GM12878 (cell line): Measurements from ENCODE around the gene KIN. TPM values are rescaled to one million over a fixed set of nuclear protein-coding genes. Genes with fewer than 3 reads are reported as not detected.
"Not testable (repeated sequence)": the region's sequence is repeated elsewhere in the genome, so short reads cannot be mapped to it uniquely, and the experiment has no call there.

Experiments used
- ATAC-seq: fragments of 200-7000 bp; cut with Tn5 transposase; 3 replicates; pipeline ENCODE4 v1.9.1; 2020; ENCODE audit warnings: mild to moderate bottlenecking, moderate library complexity
- BruUV-seq: library from RNA; stranded (reverse); fragments of 400-500 nt; replicated peaks from 2 replicates; lab custom pipeline; 2021; lab: Mats Ljungman, UMichigan
- CTCF ChIA-PET: fragments of 300-600 bp; sonication (Branson Sonifier 250); formaldehyde crosslinking; extraction: SDS; loops from one replicate; lab custom pipeline; 2021; ENCODE audit warnings: inconsistent platforms; lab: Yijun Ruan, JAX
- POLR2A ChIA-PET: fragments of 350-600 bp; formaldehyde crosslinking; extraction: SDS; loops from one replicate; lab custom pipeline; 2021; ENCODE audit warnings: inconsistent platforms; lab: Charles Lee
- RAD21 ChIA-PET: fragments of 300-600 bp; sonication (Branson Sonifier 250); formaldehyde crosslinking; loops from one replicate; lab custom pipeline; 2023; ENCODE audit warnings: antibody characterized with exemption; ENCODE audit not compliant: unreplicated experiment; lab: Charles Lee
- SMC1A ChIA-PET: fragments of 300-600 bp; sonication (Branson Sonifier 250); formaldehyde crosslinking; loops from one replicate; lab custom pipeline; 2023; ENCODE audit not compliant: unreplicated experiment, uncharacterized antibody; lab: Charles Lee
- DNase-seq: peaks from one replicate; pipeline ENCODE4 v3.0.0-alpha.2; 2011; ENCODE audit warnings: low read depth, low spot score
- FAIRE-seq: peaks from 3 replicates; lab custom pipeline; 2011; peaks lifted over from hg19 to GRCh38; lab: Jason Lieb, UNC
- H2AFZ ChIP-seq: 2 replicates; pipeline ENCODE4 v1.6.0; 2011; ENCODE audit warnings: low read depth, low read length, control low read depth; ENCODE audit not compliant: control insufficient read depth
- H3K27ac ChIP-seq: 2 replicates; pipeline ENCODE4 v1.5.1; 2011; ENCODE audit warnings: control low read depth; ENCODE audit not compliant: control insufficient read depth, insufficient read depth
- H3K27me3 ChIP-seq, 2 experiments: replicated peaks in 1 of 2; 2 replicates each; pipeline versions ENCODE4 v1.6.0 to v1.6.1; 2011; ENCODE audit warnings: low read length in 1 of 2; ENCODE audit not compliant: control insufficient read depth in 2 of 2, insufficient read depth in 2 of 2
- H3K36me3 ChIP-seq, 2 experiments: 2 replicates each; pipeline ENCODE4 v1.5.1; 2011; ENCODE audit warnings: low read length in 1 of 2; ENCODE audit not compliant: control insufficient read depth in 2 of 2, insufficient read depth in 2 of 2
- H3K4me1 ChIP-seq: 2 replicates; pipeline ENCODE4 v1.6.1; 2011; ENCODE audit warnings: mild to moderate bottlenecking, low read length, moderate library complexity, mixed read lengths; ENCODE audit not compliant: control insufficient read depth, insufficient read depth
- H3K4me2 ChIP-seq: 2 replicates; pipeline ENCODE4 v1.6.0; 2011; ENCODE audit warnings: control low read depth; ENCODE audit not compliant: control insufficient read depth, insufficient read depth
- H3K4me3 ChIP-seq: fragments of 200-600 bp; sonication (generic); 2 replicates; pipeline ENCODE4 v1.5.1; 2016
- H3K79me2 ChIP-seq: 2 replicates; pipeline ENCODE4 v1.6.0; 2011; ENCODE audit warnings: low read length; ENCODE audit not compliant: control insufficient read depth, insufficient read depth
- H3K9ac ChIP-seq: 2 replicates; pipeline ENCODE4 v1.8.0; 2011; ENCODE audit warnings: low read length, control low read depth, mixed read lengths; ENCODE audit not compliant: control insufficient read depth, insufficient read depth
- H3K9me3 ChIP-seq: replicated peaks from 3 replicates; pipeline ENCODE4 v1.5.1; 2011; ENCODE audit warnings: mild to moderate bottlenecking, low read length; ENCODE audit not compliant: control insufficient read depth, insufficient read depth
- H4K20me1 ChIP-seq: 2 replicates; pipeline ENCODE4 v1.6.0; 2011; ENCODE audit not compliant: control insufficient read depth, insufficient read depth
- CTCF ChIP-seq, 3 experiments: IDR thresholded peaks in 2 of 3; conservative IDR thresholded peaks in 1 of 3; 2 replicates each; pipeline ENCODE4 v1.5.1; 2011; ENCODE audit warnings: low read depth in 3 of 3, low read length in 3 of 3, mild to moderate bottlenecking in 3 of 3, control low read depth in 2 of 3, moderate library complexity in 2 of 3, inconsistent platforms in 1 of 3, mixed read lengths in 1 of 3; ENCODE audit not compliant: control insufficient read depth in 2 of 3, insufficient read depth in 1 of 3; ENCODE audit errors: extremely low read depth in 1 of 3
- TARDBP ChIP-seq: IDR thresholded peaks from 2 replicates; pipeline ENCODE4 v1.6.1; 2016; ENCODE audit warnings: borderline replicate concordance
- WGBS: methylation state at CpG from one replicate; pipeline ENCODE4 v1.1.6; 2016; ENCODE audit warnings: low lambda C conversion rate; ENCODE audit not compliant: insufficient replicate concordance, insufficient coverage; ENCODE audit errors: missing lambda C conversion rate; 5-methylcytosine and 5-hydroxymethylcytosine counted together
- in situ Hi-C: fragments of 300-500 bp; cut with MboI; formaldehyde crosslinking; loops from 9 replicates; pipeline ENCODE4 v1.14.3; 2018; ENCODE audit warnings: mixed read lengths
- intact Hi-C: fragments of 100-400 bp; cut with micrococcal nuclease; formaldehyde crosslinking; loops from one replicate; pipeline ENCODE4 v1.14.2; 2022; ENCODE audit not compliant: unreplicated experiment
- polyA plus RNA-seq, 11 experiments: library from polyadenylated mRNA; depleted of rRNA in 4 of 11; unstranded in 6 of 11; stranded (reverse) in 5 of 11; fragments of >200 nt; fragmentation: Nextera tagmentation in 4 of 11; fragmentation: Illumina TruSeq in 1 of 11; extraction: Ambion mirVana in 4 of 11; extraction: Trizol in 1 of 11; gene quantifications; 1 replicate in 1 of 11; 2 replicates in 10 of 11; pipeline versions ENCODE4 v1.2.1 to v1.2.3, GENCODE V29; 2011 to 2016; ENCODE audit warnings: inconsistent platforms in 2 of 11, missing spikeins in 2 of 11, low read depth in 1 of 11
- total RNA-seq, 4 experiments: library from RNA; depleted of rRNA in 3 of 4; stranded (reverse); fragments of >200 nt in 3 of 4; fragmentation: Illumina TruSeq in 1 of 4; extraction: Trizol in 1 of 4; gene quantifications; 2 replicates each; pipeline versions ENCODE4 v1.2.1 to v1.2.3, GENCODE V29; 2013 to 2021

KIN gene
- total and polyA plus RNA-seq, 10 of the 15 experiments (the other 5 are each of a cell fraction or from before 2014, with no cell fraction given): 6.8 to 33.2 (median 11.3) TPM

- ChIA-PET POLR2A (interaction anchor here (0.6 kb wide), 1 partner anchor 17 kb away, joined by 3 read pairs; no protein-coding TSS in a partner anchor), SMC1A (interaction anchor here (1.0 kb wide), 1 partner anchor 1397 kb away, joined by 3 read pairs; no protein-coding TSS in a partner anchor), CTCF (interaction anchor here (0.7 kb wide), 1 partner anchor 288 kb away, joined by 3 read pairs; no protein-coding TSS in a partner anchor), RAD21 (interaction anchor here (0.5 kb wide), 1 partner anchor 47 kb away, joined by 3 read pairs; no protein-coding TSS in a partner anchor)
- Histone ChIP-seq H3K36me3 (peaks cover 0 to 8% of the 10 kb centered on the region in 2 experiments; a peak in 1 of 4 replicates), H2AFZ (no peak overlapping the region), H3K4me1 (no peaks in the 10 kb centered on the region), H3K9me3 (no peaks in the 10 kb centered on the region), H3K27me3 (peaks cover 0 to 2% of the 10 kb centered on the region in 2 experiments; a peak in 1 of 4 replicates), H3K27ac (no peak overlapping the region), H3K4me3 (no peak overlapping the region), H3K4me2 (no peak overlapping the region), H4K20me1 (no peaks in the 10 kb centered on the region), H3K9ac (no peak overlapping the region), H3K79me2 (peaks cover 2% of the 10 kb centered on the region)
- no TSS peak for BruUV-seq
- 77% methylated on average over 3 of the region's 3 CpGs for WGBS
- TF ChIP-seq CTCF (IDR thresholded peaks at IDR 0.05 in 2 of 3, conservative IDR thresholded peaks at IDR 0.05 in 1 of 3; ENCODE audit: control insufficient read depth in 2 of 3, extremely low read depth in 1 of 3, insufficient read depth in 1 of 3, low read depth in 3 of 3, low read length in 3 of 3): 0 out of 6 replicates have a peak, but pooled peaks of 1 of the 3 experiments have one; percentile 7
- TF ChIP-seq TARDBP: no peak
- FAIRE-seq (no peak), ATAC-seq (no peak), DNase-seq (no peak)
- in situ Hi-C loops (no loop called here), intact Hi-C loops (no loop called here)
Observed at GRCh38 chr10:7813481-7813880, 25.7 kb upstream of the KIN start.

DNA sequence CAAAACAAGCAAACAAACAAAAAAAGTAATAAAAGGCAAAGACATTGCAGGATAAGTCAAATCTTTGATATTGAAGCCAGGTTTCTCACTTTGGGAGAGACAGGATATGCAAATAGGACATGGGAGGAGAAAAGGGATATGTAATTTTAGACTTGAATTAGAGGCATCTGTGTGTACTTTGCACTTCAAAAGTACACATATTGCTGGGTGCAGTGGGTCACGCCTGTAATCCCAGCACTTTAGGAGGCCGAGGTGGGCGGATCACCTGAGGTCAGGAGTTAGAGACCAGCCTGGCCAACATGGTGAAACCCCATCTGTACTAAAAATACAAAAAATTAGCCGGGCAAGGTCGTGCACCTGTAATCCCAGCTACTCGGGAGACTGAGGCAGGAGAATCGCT lies 23.9 kb upstream of the KIN start:
- POLR2A ChIA-PET: interaction anchor here (0.9 kb wide), 1 partner anchor 24 kb away, joined by 3 read pairs; the partner anchor contains the start of genes ATP5F1C and KIN

More for the DNA sequence above, 23.9 kb upstream of the KIN start:
- peaks cover 0 to 15% of the 10 kb centered on the region in 2 experiments for H3K36me3 ChIP-seq
- SMC1A ChIA-PET: interaction anchor here (0.8 to 1.3 kb wide), 2 partner anchors 20 to 24 kb away, joined by 3 read pairs; partner anchors contain the start of genes ATP5F1C and KIN
- H3K27me3 ChIP-seq, H3K9me3 ChIP-seq, ATAC-seq, intact Hi-C loops, in situ Hi-C loops, H3K9ac ChIP-seq, H4K20me1 ChIP-seq, H3K4me1 ChIP-seq, H3K4me2 ChIP-seq, BruUV-seq, H3K27ac ChIP-seq, FAIRE-seq, H3K4me3 ChIP-seq, CTCF ChIA-PET, H2AFZ ChIP-seq, DNase-seq, H3K79me2 ChIP-seq: not testable (repeated sequence)
- RAD21 ChIA-PET: interaction anchor here (0.5 kb wide), 1 partner anchor 10 kb away, joined by 3 read pairs; no protein-coding TSS in a partner anchor
- 45% methylated on average over 7 of the region's 7 CpGs for WGBS
